B cell (primary cell): ENCODE measurements around the gene NUDC. TPM values are rescaled to one million over a fixed set of nuclear protein-coding genes. Genes with fewer than 3 reads are reported as not detected.

ENCODE experiments used
- ATAC-seq: fragments of 200-7000 bp; cut with Tn5 transposase; one replicate; pipeline ENCODE4 v1.10.0; 2021; ENCODE audit warnings: low read depth, mild to moderate bottlenecking, moderate number of reproducible peaks, moderate library complexity
- CTCF ChIA-PET: fragments of 350-600 bp; sonication (Branson Sonifier 250); formaldehyde crosslinking; loops from one replicate; lab custom pipeline; 2021; ENCODE audit warnings: antibody characterized with exemption, inconsistent platforms; lab: Charles Lee
- POLR2A ChIA-PET: fragments of 350-600 bp; sonication (Branson Sonifier 250); formaldehyde crosslinking; loops from one replicate; lab custom pipeline; 2021; ENCODE audit warnings: antibody characterized with exemption; lab: Charles Lee
- DNase-seq: peaks from one replicate; pipeline ENCODE4 v3.0.0; 2013
- H2AFZ ChIP-seq: 2 replicates; pipeline ENCODE4 v1.6.1; 2012; ENCODE audit warnings: mild to moderate bottlenecking, low read depth, low read length; ENCODE audit not compliant: insufficient read depth, poor library complexity, severe bottlenecking
- H3K27ac ChIP-seq, 2 donors: 1 replicate in 1 of 2; 2 replicates in 1 of 2; pipeline ENCODE4 v1.5.1; 2012 to 2013; ENCODE audit warnings: low read length in 2 of 2, mild to moderate bottlenecking in 2 of 2, moderate library complexity in 1 of 2
- H3K27me3 ChIP-seq, 4 experiments: fragments of 200-600 bp in 1 of 4; sonication (generic) in 1 of 4; replicated peaks in 1 of 4; 1 replicate in 2 of 4; 2 replicates in 2 of 4; pipeline versions ENCODE4 v1.6.1 to v1.7.0; 2013 to 2016; ENCODE audit warnings: low read length in 3 of 4, mild to moderate bottlenecking in 2 of 4, mixed read lengths in 1 of 4, moderate library complexity in 1 of 4; ENCODE audit not compliant: insufficient read depth in 4 of 4, control insufficient read depth in 3 of 4; ENCODE audit errors: control extremely low read depth in 1 of 4
- H3K36me3 ChIP-seq, 2 experiments: replicated peaks in 1 of 2; 1 replicate in 1 of 2; 2 replicates in 1 of 2; pipeline versions ENCODE4 v1.6.1 to v1.7.1; 2013; ENCODE audit warnings: low read length in 1 of 2; ENCODE audit not compliant: insufficient read depth in 2 of 2, control insufficient read depth in 1 of 2; ENCODE audit errors: control extremely low read depth in 1 of 2, extremely low read depth in 1 of 2
- H3K4me1 ChIP-seq, 2 donors: fragments of 200-600 bp in 1 of 2; sonication (generic) in 1 of 2; 1 replicate in 1 of 2; 2 replicates in 1 of 2; pipeline versions ENCODE4 v1.5.1 to v1.6.1; 2013 to 2017; ENCODE audit warnings: low read length in 2 of 2; ENCODE audit not compliant: control insufficient read depth in 2 of 2, insufficient read depth in 2 of 2
- H3K4me2 ChIP-seq: replicated peaks from 2 replicates; pipeline ENCODE3; 2012; ENCODE audit warnings: mild to moderate bottlenecking, low read depth, low read length; ENCODE audit not compliant: poor library complexity, severe bottlenecking
- H3K4me3 ChIP-seq, 5 experiments: fragments of 200-600 bp in 1 of 5; sonication (generic) in 1 of 5; 1 replicate in 3 of 5; 2 replicates in 2 of 5; pipeline versions ENCODE4 v1.5.1 to v1.7.0; 2011 to 2016; ENCODE audit warnings: low read length in 4 of 5, mild to moderate bottlenecking in 4 of 5, low read depth in 2 of 5, control low read depth in 1 of 5, moderate library complexity in 1 of 5; ENCODE audit not compliant: insufficient read depth in 1 of 5; ENCODE audit errors: control extremely low read depth in 1 of 5, extremely low read depth in 1 of 5
- H3K79me2 ChIP-seq: fragments of 200-600 bp; sonication (generic); one replicate; pipeline ENCODE4 v1.6.0; 2016; ENCODE audit warnings: low read length; ENCODE audit not compliant: control insufficient read depth, insufficient read depth
- H3K9ac ChIP-seq: fragments of 200-600 bp; sonication (generic); 2 replicates; pipeline ENCODE4 v1.6.1; 2017; ENCODE audit warnings: mild to moderate bottlenecking, low read length, moderate library complexity
- H3K9me3 ChIP-seq, 3 donors: one replicate each; pipeline versions ENCODE4 v1.6.1 to v1.7.1; 2013; ENCODE audit warnings: low read length in 2 of 3; ENCODE audit not compliant: control insufficient read depth in 2 of 3, insufficient read depth in 1 of 3; ENCODE audit errors: control extremely low read depth in 1 of 3
- H4K20me1 ChIP-seq: 2 replicates; pipeline ENCODE4 v1.6.0; 2012; ENCODE audit warnings: mild to moderate bottlenecking, low read length; ENCODE audit not compliant: insufficient read depth, control insufficient read depth, poor library complexity, severe bottlenecking
- H3K27ac Mint-ChIP-seq: one replicate; pipeline ENCODE4 v1.8.0; 2021; ENCODE audit warnings: mixed read lengths
- H3K27me3 Mint-ChIP-seq: one replicate; pipeline ENCODE4 v1.8.0; 2021; ENCODE audit warnings: mixed read lengths
- H3K4me1 Mint-ChIP-seq: one replicate; pipeline ENCODE4 v1.8.0; 2021; ENCODE audit warnings: mixed read lengths
- H3K4me3 Mint-ChIP-seq: one replicate; pipeline ENCODE4 v1.8.0; 2021; ENCODE audit warnings: mixed read lengths
- H3K9me3 Mint-ChIP-seq: one replicate; pipeline ENCODE4 v1.8.0; 2022; ENCODE audit warnings: mixed read lengths; ENCODE audit not compliant: insufficient read depth
- EZH2 ChIP-seq: IDR thresholded peaks from 2 replicates; pipeline ENCODE4 v1.6.1; 2012; ENCODE audit warnings: borderline replicate concordance, low read depth, mild to moderate bottlenecking, moderate library complexity, low read length; ENCODE audit not compliant: insufficient read depth, poor library complexity, severe bottlenecking
- WGBS: methylation state at CpG from one replicate; pipeline ENCODE4 v1.1.5; 2013; ENCODE audit warnings: missing lambda C conversion rate; ENCODE audit not compliant: insufficient coverage; 5-methylcytosine and 5-hydroxymethylcytosine counted together
- intact Hi-C: fragments of 100-400 bp; cut with micrococcal nuclease; formaldehyde crosslinking; loops from one replicate; pipeline ENCODE4 v1.10.0; 2022
- polyA plus RNA-seq: library from polyadenylated mRNA; depleted of rRNA; stranded (reverse); fragments of >200 nt; gene quantifications from 2 replicates; pipeline ENCODE4 v1.2.3, GENCODE V29; 2012
- total RNA-seq, 2 donors: library from RNA; stranded (reverse); fragments of 120-200 nt in 1 of 2; gene quantifications; 1 replicate in 1 of 2; 2 replicates in 1 of 2; pipeline versions ENCODE4 v1.2.3 to v1.2.4, GENCODE V29; 2013 to 2022
- TF ChIP-seq, protein P1 (sequence below): fragments of 200-600 bp; IDR thresholded peaks from one replicate; pipeline ENCODE4 v1.8.0; 2022; ENCODE audit warnings: antibody characterized with exemption, mild to moderate bottlenecking

The NUDC gene
- total and polyA plus RNA-seq, 2 donors (not counting 1 experiment from before 2014, with no cell fraction given) = 28.3 to 45.3 TPM

DNA sequence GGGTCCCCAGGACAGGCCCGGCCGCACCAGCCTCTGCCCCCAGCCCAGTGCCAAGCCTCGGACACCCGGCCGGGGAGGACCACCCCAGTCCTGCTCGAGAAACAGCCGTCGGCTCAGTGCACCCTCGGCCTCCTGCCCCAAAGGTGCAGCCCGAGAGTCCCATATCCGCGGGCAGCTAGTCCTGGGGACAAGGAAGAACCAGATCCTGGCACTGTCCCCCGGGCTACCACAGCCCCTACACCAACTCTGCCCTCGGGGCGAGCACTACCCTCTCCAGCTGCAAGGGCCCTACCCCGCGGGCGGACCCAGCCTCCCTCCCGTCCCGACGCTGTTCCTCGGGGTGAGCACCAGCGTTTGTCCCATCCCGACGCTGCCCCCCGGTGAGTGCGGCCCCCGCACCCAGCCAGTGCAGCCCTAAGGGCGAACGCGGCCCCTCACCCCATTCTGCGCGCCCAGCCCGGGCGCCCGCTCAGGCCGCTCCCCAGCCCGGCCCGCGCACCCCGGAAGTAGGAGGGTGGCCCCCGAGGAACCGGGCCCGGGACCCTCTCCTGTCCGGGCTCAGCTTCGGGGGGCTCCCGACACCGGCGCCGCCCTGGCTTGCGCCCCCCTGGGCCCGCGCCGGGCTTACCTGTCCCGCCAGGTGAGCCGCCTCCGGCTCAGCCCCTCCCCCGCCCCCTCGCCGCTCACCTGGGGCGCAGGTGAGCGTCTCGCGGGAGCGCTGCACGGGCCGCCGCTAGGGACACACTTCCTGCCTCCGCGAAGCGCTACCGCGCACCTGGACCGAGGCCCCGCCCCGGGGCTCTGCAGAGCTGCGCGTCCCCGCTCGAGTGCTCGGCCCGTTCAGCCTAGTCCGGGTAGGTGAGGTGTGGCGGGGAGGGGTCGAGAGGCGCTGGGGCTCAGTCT lies 38.4 kb downstream of the NUDC start, which contains the start of gene KDF1:
Gene KDF1 (minus strand): TSS at position 747 of the 903 bp plus-strand sequence. CDS start 8,088 bp downstream, outside the sequence.
- CTCF ChIA-PET = no interaction called here
- Mint-ChIP-seq H3K9me3 (no peaks in the 10 kb centered on the region), H3K27ac (peak within 1 kb of the TSS; percentile 47), H3K27me3 (peaks cover 20% of the 10 kb centered on the region), H3K4me1 (peaks cover 15% of the 10 kb centered on the region), H3K4me3 (peak within 1 kb of the TSS; percentile 86)
- Histone ChIP-seq H3K27me3 (peaks cover 0 to 27% (median 8%) of the 10 kb centered on the region in 4 experiments), H3K9ac (peak within 1 kb of the TSS; percentile 77), H3K27ac (peak within 1 kb of the TSS in 1 of 2 donors; percentile 26), H3K4me2 (peak within 1 kb of the TSS; percentile 100), H3K4me3 (peak within 1 kb of the TSS in 4 of 5 experiments; percentile 44 to 80 (median 65)), H4K20me1 (no peaks in the 10 kb centered on the region), H3K36me3 (no peaks in the 10 kb centered on the region), H3K4me1 (peaks cover 14 to 17% of the 10 kb centered on the region in 2 donors), H3K79me2 (no peaks in the 10 kb centered on the region), H3K9me3 (peaks cover 0 to 4% (median 0%) of the 10 kb centered on the region in 3 donors), H2AFZ (peak within 1 kb of the TSS; percentile 80)
- intact Hi-C loops = no loop called here
- DNase-seq = peak; percentile 82
- 2% methylated on average over 86 of the region's 86 CpGs for WGBS
- ATAC-seq = peak; percentile 89
- TF ChIP-seq, protein P1, sequence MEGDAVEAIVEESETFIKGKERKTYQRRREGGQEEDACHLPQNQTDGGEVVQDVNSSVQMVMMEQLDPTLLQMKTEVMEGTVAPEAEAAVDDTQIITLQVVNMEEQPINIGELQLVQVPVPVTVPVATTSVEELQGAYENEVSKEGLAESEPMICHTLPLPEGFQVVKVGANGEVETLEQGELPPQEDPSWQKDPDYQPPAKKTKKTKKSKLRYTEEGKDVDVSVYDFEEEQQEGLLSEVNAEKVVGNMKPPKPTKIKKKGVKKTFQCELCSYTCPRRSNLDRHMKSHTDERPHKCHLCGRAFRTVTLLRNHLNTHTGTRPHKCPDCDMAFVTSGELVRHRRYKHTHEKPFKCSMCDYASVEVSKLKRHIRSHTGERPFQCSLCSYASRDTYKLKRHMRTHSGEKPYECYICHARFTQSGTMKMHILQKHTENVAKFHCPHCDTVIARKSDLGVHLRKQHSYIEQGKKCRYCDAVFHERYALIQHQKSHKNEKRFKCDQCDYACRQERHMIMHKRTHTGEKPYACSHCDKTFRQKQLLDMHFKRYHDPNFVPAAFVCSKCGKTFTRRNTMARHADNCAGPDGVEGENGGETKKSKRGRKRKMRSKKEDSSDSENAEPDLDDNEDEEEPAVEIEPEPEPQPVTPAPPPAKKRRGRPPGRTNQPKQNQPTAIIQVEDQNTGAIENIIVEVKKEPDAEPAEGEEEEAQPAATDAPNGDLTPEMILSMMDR = peak; percentile 39
- TF ChIP-seq EZH2 = no peak
- POLR2A ChIA-PET = interaction anchor here (0.6 to 0.7 kb wide), 2 partner anchors 30 to 60 kb away, joined by 3 to 4 read pairs; partner anchors contain the start of gene GPATCH3

DNA sequence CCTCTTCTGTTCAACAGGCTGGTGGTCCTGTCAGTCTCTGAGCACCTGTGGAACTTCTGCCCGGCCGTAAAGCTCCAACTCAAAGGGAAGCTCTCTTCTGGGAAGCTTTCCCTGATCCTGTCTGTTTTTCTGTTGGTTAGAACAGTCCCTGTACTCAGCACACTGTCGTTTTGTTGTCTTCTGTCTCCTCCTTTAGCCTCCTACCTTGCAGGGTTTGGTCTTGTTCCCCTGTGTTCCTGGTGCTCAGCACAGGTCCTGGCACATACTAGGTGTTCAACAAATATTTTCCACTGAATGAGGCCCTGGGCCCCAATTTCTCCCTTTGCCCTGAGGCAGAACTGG lies 39.1 kb downstream of the NUDC start:
- Histone ChIP-seq H3K9me3 (peaks cover 0 to 4% (median 0%) of the 10 kb centered on the region in 3 donors), H3K79me2 (no peaks in the 10 kb centered on the region), H3K4me1 (peaks cover 14 to 17% of the 10 kb centered on the region in 2 donors), H4K20me1 (no peaks in the 10 kb centered on the region), H3K4me2 (peak overlapping the region; percentile 100), H3K4me3 (peak overlapping the region in 4 of 5 experiments; percentile 44 to 80 (median 65)), H3K9ac (peak overlapping the region; percentile 77), H3K27ac (no peak overlapping the region), H2AFZ (peak overlapping the region; percentile 80), H3K27me3 (peaks cover 0 to 27% (median 8%) of the 10 kb centered on the region in 4 experiments), H3K36me3 (no peaks in the 10 kb centered on the region)
- CTCF ChIA-PET = no interaction called here
- 56% methylated on average over 3 of the region's 3 CpGs for WGBS
- POLR2A ChIA-PET = interaction anchor here (0.7 kb wide), 1 partner anchor 60 kb away, joined by 4 read pairs; the partner anchor contains the start of gene GPATCH3
- intact Hi-C loops = no loop called here
- Mint-ChIP-seq H3K4me3 (peak overlapping the region; percentile 86), H3K4me1 (peaks cover 15% of the 10 kb centered on the region), H3K9me3 (no peaks in the 10 kb centered on the region), H3K27ac (peak overlapping the region; percentile 47), H3K27me3 (peaks cover 21% of the 10 kb centered on the region)
- DNase-seq (no peak), ATAC-seq (no peak)
- TF ChIP-seq EZH2 = no peak
- TF ChIP-seq, protein P1 = no peak
